Body of pancreas (tissue), 4 donors: ENCODE results near the gene DOK3. TPM values are rescaled to one million over a fixed set of nuclear protein-coding genes. Genes with fewer than 3 reads are reported as not detected.

ENCODE experiments used
- ATAC-seq: fragments of 150-250 bp; one replicate; pipeline ENCODE4 v1.9.1; 2016
- DNase-seq, 4 donors: peaks; one replicate each; pipeline ENCODE4 v3.0.0-alpha.2; 2019
- H3K27ac ChIP-seq, 4 donors: fragments of 200-600 bp; sonication (generic); 1 replicate in 3 of 4; 2 replicates in 1 of 4; pipeline versions ENCODE4 v1.5.1 to v1.6.1; 2016 to 2019; ENCODE audit warnings: mild to moderate bottlenecking in 1 of 4, mixed read lengths in 1 of 4, moderate library complexity in 1 of 4
- H3K27me3 ChIP-seq, 2 donors: fragments of 200-600 bp; sonication (generic); one replicate each; pipeline ENCODE4 v1.6.0; 2016; ENCODE audit warnings: mild to moderate bottlenecking in 1 of 2
- H3K36me3 ChIP-seq, 2 donors: fragments of 200-600 bp; sonication (generic); replicated peaks in 1 of 2; 2 replicates each; pipeline ENCODE4 v1.5.1; 2016; ENCODE audit warnings: low read depth in 2 of 2; ENCODE audit not compliant: insufficient read depth in 1 of 2
- H3K4me1 ChIP-seq: fragments of 200-600 bp; sonication (generic); one replicate; pipeline ENCODE4 v1.6.0; 2016
- H3K4me3 ChIP-seq, 2 donors: fragments of 200-600 bp; sonication (generic); 1 replicate in 1 of 2; 2 replicates in 1 of 2; pipeline ENCODE4 v1.5.1; 2016 to 2019
- H3K9me3 ChIP-seq, 3 donors: fragments of 200-600 bp; sonication (generic); 1 replicate in 2 of 3; 2 replicates in 1 of 3; pipeline ENCODE4 v1.5.1; 2016
- CTCF ChIP-seq, 7 experiments: fragments of 450-650 bp in 4 of 7; fragments of 200-600 bp in 3 of 7; sonication (generic) in 3 of 7; IDR thresholded peaks; one replicate each; pipeline ENCODE4 v1.5.1; 2016 to 2019; ENCODE audit warnings: antibody characterized with exemption in 7 of 7
- POLR2A ChIP-seq, 3 donors: fragments of 450-650 bp; IDR thresholded peaks; one replicate each; pipeline ENCODE4 v1.6.1; 2016; ENCODE audit warnings: antibody characterized with exemption in 3 of 3, mild to moderate bottlenecking in 2 of 3
- WGBS, 2 donors: methylation state at CpG; one replicate each; pipeline ENCODE4 v1.1.5; 2017; 5-methylcytosine and 5-hydroxymethylcytosine counted together
- intact Hi-C: fragments of 100-400 bp; cut with DNase I; formaldehyde crosslinking; loops from one replicate; pipeline ENCODE4 v1.15.1; 2023
- total RNA-seq, 2 donors: library from RNA; depleted of rRNA; stranded (reverse); fragments of >200 nt; gene quantifications; one replicate each; pipeline ENCODE4 v1.1.0, GENCODE V29; 2016

Gene DOK3
- total RNA-seq, 2 donors from 2014 or later: 3.3 to 5.4 TPM

- TF ChIP-seq POLR2A (IDR thresholded peaks at IDR 0.05): no peak
- no peak for TF ChIP-seq CTCF (IDR thresholded peaks at IDR 0.05)
- Histone ChIP-seq H3K36me3 (peaks cover 0 to 22% of the 10 kb centered on the region in 2 donors), H3K9me3 (no peaks in the 10 kb centered on the region), H3K27me3 (no peaks in the 10 kb centered on the region), H3K4me3 (no peak overlapping the region), H3K27ac (no peak overlapping the region), H3K4me1 (peaks cover 5% of the 10 kb centered on the region)
- intact Hi-C loops: no loop called here
- DNase-seq: no peak
- ATAC-seq: no peak
- 90 to 95% methylated on average over 8 to 19 of the region's 19 CpGs for WGBS, 2 donors
Measured at GRCh38 chr5:177523711-177524538, 14.3 kb upstream of the DOK3 start.

GRCh38 chr5:177520916-177521513, 11.4 kb upstream of the DOK3 start:
- Histone ChIP-seq H3K4me3 (no peak overlapping the region), H3K27ac (no peak overlapping the region), H3K36me3 (peaks cover 0 to 17% of the 10 kb centered on the region in 2 donors), H3K4me1 (peaks cover 10% of the 10 kb centered on the region), H3K27me3 (no peaks in the 10 kb centered on the region), H3K9me3 (no peaks in the 10 kb centered on the region)
- intact Hi-C loops: no loop called here
- DNase-seq (no peak), ATAC-seq (no peak)
- TF ChIP-seq CTCF (IDR thresholded peaks at IDR 0.05) (no peak), POLR2A (IDR thresholded peaks at IDR 0.05) (no peak)
- 75% methylated on average over 2 of the region's 2 CpGs; no CpG with 5 or more reads in 1 of the 2 donors for WGBS, 2 donors

GRCh38 chr5:177520271-177520670, 10.6 kb upstream of the DOK3 start:
- H3K27ac ChIP-seq: no peak overlapping the region
- DNase-seq: no peak
- TF ChIP-seq CTCF (IDR thresholded peaks at IDR 0.05) (no peak), POLR2A (IDR thresholded peaks at IDR 0.05) (no peak)
- H3K27me3 ChIP-seq: no peaks in the 10 kb centered on the region
- H3K4me3 ChIP-seq: no peak overlapping the region
- peaks cover 0 to 17% of the 10 kb centered on the region in 2 donors for H3K36me3 ChIP-seq
- intact Hi-C loops: no loop called here
- H3K4me1 ChIP-seq: peaks cover 18% of the 10 kb centered on the region
- no peaks in the 10 kb centered on the region for H3K9me3 ChIP-seq
- WGBS, 2 donors: 77 to 100% methylated on average over 3 of the region's 3 CpGs
- ATAC-seq: no peak

GRCh38 chr5:177519463-177520235, 10.0 kb upstream of the DOK3 start:
- 84% methylated on average over 12 to 13 of the region's 13 CpGs for WGBS, 2 donors
- H3K4me3 ChIP-seq: no peak overlapping the region
- no peaks in the 10 kb centered on the region for H3K9me3 ChIP-seq
- H3K27me3 ChIP-seq: no peaks in the 10 kb centered on the region
- peaks cover 24% of the 10 kb centered on the region for H3K4me1 ChIP-seq
- ATAC-seq (no peak), DNase-seq (no peak)
- TF ChIP-seq CTCF (IDR thresholded peaks at IDR 0.05) (no peak), POLR2A (IDR thresholded peaks at IDR 0.05) (no peak)
- no peak overlapping the region for H3K27ac ChIP-seq
- intact Hi-C loops: no loop called here
- peaks cover 4 to 20% of the 10 kb centered on the region in 2 donors for H3K36me3 ChIP-seq
